NCI-H748 treated with DMSO at 0.1 percent for 48 hours (cell line): ENCODE results near the gene STAP1.
"Not testable (repeated sequence)": the region's sequence is repeated elsewhere in the genome, so short reads cannot be mapped to it uniquely, and the experiment has no call there.

Experiments used
- DNase-seq: peaks from one replicate; lab custom pipeline; 2025; lab: John Stamatoyannopoulos, UW

The STAP1 gene

DNA sequence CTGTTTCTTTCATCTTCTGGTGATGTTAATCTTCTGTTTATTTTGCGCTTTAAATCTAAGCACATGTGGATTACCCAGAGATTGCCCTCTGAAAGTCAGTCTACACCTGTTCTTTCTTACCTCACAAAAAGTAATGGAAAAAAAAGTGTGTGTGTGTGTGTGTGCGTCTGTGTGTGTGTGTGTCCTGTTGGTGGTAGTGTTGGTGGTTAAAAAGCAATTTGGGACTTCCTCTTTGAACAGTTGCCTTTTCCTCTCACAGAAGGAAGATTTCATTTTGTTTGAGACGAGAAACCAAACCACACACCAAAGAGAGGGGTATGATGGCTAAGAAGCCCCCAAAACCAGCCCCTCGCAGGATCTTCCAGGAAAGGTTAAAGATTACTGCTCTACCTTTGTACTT lies at the start of gene STAP1:
Gene STAP1, plus strand, starts transcription at position 235 of the 400 bp plus-strand sequence. Its CDS starts 83 bp downstream, at position 318.
- DNase-seq, result no peak

GRCh38 chr4:67512501-67512900 lies 46.0 kb upstream of the STAP1 start:
- DNase-seq, result no peak

DNA sequence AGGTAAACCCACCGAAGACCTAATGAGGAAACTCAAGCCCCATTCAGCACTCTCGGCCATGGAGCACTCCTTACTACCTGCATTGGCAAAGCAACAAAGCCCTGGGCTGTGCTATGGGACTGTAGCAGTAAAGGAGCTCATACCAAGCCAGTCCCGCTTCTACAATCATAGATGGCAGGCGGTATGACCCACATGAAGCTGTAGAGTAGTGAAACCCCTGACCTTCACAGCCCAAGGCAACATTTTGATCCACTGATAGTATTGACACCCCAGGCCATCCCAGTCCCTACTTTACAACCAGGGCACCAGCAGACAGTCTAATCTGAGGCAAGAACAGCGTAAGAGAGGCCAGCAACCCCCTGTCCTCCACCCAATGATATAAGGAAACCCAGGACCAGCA lies 38.4 kb upstream of the STAP1 start:
- DNase-seq, result no peak

- no peak for DNase-seq
These were observed 37.0 kb upstream of the STAP1 start for GRCh38 chr4:67521506-67521905.

GRCh38 chr4:67522230-67522629 lies 36.3 kb upstream of the STAP1 start:
- no peak for DNase-seq

DNA sequence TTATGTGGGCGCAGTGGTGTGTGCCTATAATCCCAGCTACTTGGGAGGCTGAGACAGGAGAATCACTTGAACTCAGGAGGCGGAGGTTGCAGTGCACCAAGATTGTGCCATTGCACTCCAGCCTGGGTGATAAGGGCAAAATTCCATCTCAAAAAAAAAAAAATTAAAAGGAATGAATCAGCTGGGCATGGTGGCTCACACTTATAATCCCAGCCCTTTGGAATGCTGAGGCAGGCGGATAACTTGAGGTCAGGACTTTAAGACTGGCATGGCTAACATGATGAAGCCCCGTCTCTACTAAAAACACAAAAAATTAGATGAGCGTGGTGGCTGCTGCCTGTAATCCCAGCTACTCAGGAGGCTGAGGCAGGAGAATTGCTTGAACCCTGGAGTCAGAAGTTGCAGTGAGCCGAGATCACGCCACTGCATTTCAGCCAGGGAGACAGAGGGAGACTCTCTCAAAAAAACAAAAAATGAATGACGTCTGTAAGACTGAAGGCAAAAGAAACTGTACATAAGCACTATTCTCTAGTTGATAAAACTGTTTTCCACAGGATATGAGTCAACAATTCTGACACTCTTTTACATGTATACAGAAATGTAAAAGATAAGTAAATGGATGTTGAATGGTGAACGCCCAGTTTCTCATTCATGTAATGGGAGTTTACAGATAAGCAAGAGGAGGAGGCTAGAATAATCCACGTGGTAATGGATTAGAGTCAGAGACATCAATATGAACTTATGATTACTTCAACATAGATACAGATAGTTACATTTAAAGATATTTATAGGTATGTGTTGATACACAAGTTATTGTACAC lies 35.5 kb upstream of the STAP1 start:
- DNase-seq, result no peak

GRCh38 chr4:67524140-67524539 lies 34.4 kb upstream of the STAP1 start:
- not testable (repeated sequence) for DNase-seq

- DNase-seq, result no peak
These were observed 27.1 kb upstream of the STAP1 start for GRCh38 chr4:67531379-67531962.

GRCh38 chr4:67532397-67532796 lies 26.1 kb upstream of the STAP1 start:
- not testable (repeated sequence) for DNase-seq

DNA sequence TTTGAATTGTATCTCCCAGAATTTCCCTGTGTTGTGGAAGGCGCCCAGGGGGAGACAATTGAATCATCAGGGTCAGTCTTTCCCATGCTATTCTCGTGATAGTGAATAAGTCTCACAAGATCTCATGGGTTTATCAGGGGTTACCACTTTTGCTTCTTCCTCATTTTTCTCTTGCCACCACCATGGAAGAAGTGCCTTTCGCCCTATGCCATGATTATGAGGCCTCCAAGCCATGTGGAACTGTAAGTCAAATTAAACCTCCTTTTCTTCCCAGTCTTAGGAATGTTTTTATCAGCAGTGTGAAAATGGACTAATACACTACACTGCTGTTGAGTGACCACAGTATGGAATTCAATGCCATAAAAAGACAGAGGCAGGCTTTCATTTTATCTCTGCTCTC lies 25.4 kb upstream of the STAP1 start:
- no peak for DNase-seq

DNA sequence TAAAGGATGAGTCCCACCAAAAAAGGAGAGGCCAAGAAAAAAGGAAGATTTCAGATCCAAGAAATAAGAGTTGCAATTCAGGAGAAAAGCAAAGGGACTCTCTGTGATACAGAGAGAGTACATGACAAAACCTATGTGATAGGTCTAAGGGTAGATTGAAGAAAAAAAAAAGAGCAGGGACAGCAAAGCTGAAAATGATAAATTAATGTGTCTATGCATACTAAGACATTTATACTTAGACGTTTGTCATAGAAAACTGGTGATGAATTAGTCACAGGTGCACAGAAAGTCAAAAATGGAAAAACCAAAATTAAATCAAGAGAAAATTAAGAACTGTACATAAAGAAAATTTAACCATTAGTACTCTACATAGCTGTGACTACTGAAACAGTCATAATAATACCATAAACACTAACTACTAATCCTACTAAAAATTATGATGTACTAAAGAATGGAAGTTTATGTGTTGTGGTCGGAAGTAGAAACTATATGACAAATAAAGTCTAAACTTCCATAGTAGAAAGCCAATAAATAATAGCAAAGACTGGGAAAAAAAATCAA lies 23.2 kb upstream of the STAP1 start:
- no peak for DNase-seq

- DNase-seq, result no peak
These were observed 18.7 kb upstream of the STAP1 start for GRCh38 chr4:67539830-67540229.

- no peak for DNase-seq
These were observed 16.5 kb upstream of the STAP1 start for GRCh38 chr4:67542076-67542475.

- peak; percentile 85 for DNase-seq
These were observed 13.1 kb upstream of the STAP1 start, which contains the start of gene CENPC for GRCh38 chr4:67545199-67546003. Gene CENPC, minus strand, starts transcription at chr4:67545503. Its CDS starts 148 bp downstream, at chr4:67545355.

DNA sequence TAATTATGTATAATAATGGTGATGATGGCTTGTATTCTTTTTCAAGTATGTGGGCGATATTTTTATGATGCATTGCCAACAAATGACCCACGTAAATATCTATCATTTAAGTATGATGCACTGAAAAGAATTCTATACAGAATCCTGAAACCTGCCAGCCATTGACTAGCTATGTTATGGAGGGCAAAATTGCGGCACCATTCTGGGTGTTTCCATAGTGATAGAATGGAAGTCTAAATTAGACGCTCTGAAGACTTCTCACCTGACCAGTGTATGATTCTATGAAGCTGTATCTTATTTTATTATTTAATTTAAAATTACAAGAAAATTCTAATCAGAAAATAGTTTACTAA lies 12.5 kb upstream of the STAP1 start:
- DNase-seq, result peak; percentile 41

GRCh38 chr4:67546971-67547370 lies 11.6 kb upstream of the STAP1 start:
- DNase-seq, result no peak

- peak; percentile 13 for DNase-seq
These were observed 9.4 kb upstream of the STAP1 start for GRCh38 chr4:67549123-67549522.

GRCh38 chr4:67550451-67550850 lies 8.1 kb upstream of the STAP1 start:
- DNase-seq, result no peak

- DNase-seq, result no peak
These were observed 7.7 kb upstream of the STAP1 start for GRCh38 chr4:67550857-67551256.

GRCh38 chr4:67552146-67552792 lies 6.3 kb upstream of the STAP1 start:
- not testable (repeated sequence) for DNase-seq

- no peak for DNase-seq
These were observed 4.4 kb upstream of the STAP1 start for GRCh38 chr4:67554096-67554495.

- DNase-seq, result no peak
These were observed 3.1 kb upstream of the STAP1 start for GRCh38 chr4:67555447-67555846.
